Chondrocyte (in vitro differentiated cells): Measurements from ENCODE around the gene ERAP2. TPM values are rescaled to one million over a fixed set of nuclear protein-coding genes. Genes with fewer than 3 reads are reported as not detected.

ENCODE experiments used
- DNase-seq: peaks from one replicate; pipeline ENCODE4 v3.0.0; 2021; ENCODE audit warnings: mixed read lengths, low spot score
- H3K27ac Mint-ChIP-seq: one replicate; pipeline ENCODE4 v1.8.0; 2021; ENCODE audit warnings: mild to moderate bottlenecking, moderate library complexity, mixed read lengths; ENCODE audit not compliant: unreplicated experiment
- H3K27me3 Mint-ChIP-seq: 2 replicates; pipeline ENCODE4 v1.8.0; 2021; ENCODE audit warnings: low read depth, mixed read lengths
- H3K36me3 Mint-ChIP-seq: 2 replicates; pipeline ENCODE4 v1.8.0; 2021; ENCODE audit warnings: low read depth, mixed read lengths
- H3K4me1 Mint-ChIP-seq: 2 replicates; pipeline ENCODE4 v1.8.0; 2021; ENCODE audit warnings: low read depth, mild to moderate bottlenecking, mixed read lengths
- H3K4me3 Mint-ChIP-seq: one replicate; pipeline ENCODE4 v1.8.0; 2021; ENCODE audit warnings: mild to moderate bottlenecking, moderate library complexity, mixed read lengths; ENCODE audit not compliant: unreplicated experiment
- H3K9me3 Mint-ChIP-seq: 2 replicates; pipeline ENCODE4 v1.8.0; 2021; ENCODE audit warnings: low read depth, mixed read lengths
- total RNA-seq: library from RNA; stranded (reverse); gene quantifications from 3 replicates; pipeline ENCODE4 v1.2.1, GENCODE V29; 2021
- TF ChIP-seq, protein P1 (sequence below): fragments of 200-600 bp; sonication (generic); IDR thresholded peaks from 2 replicates; pipeline ENCODE4 v1.5.0; 2021; ENCODE audit warnings: antibody characterized with exemption, mild to moderate bottlenecking, moderate library complexity

ERAP2 gene
- total RNA-seq, 1 donor from 2014 or later: 2.2 TPM

DNA sequence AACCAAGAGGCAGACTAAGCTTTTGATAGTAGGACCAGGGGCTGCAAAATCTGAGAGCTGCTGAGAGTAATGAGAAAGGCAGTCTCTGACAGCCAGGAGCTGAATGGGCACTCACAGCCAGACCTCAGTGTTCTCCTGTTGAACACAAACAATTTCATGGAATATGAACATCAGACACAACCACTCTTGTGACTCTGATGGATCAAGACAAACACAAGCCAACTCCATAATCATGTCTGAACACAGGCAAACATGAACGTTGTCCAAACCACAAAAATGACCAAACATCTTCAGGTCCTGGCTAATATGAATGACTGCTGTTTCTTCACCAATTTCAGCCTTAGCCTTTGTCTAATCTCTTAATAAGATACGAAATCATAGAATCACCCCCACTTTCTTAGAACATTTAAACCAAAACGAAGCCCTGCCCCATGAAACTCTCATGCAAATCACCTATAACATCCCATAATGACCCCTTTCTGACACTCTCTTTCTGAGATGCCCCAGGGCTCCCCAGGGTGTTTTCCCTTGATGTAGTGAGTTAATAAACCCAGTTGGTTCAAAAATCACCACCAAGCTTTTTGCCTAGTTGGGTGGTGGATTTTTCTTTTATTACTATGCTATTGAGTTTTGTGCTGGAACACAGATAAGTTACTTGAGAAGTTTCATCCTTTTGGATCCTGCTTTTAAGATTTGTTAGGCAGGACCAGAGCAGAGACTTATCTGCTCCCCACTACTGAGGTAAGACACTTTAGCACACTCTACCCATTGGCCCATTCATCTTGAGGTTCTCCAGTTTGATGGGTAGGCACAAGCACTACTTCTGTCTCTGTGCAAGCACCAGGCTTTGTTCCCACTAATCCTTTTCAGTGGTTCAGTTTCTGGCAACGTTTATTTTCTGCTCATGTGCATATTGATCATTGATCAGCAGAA, 5.9 kb upstream of the ERAP2 start:
- DNase-seq: no peak
- Mint-ChIP-seq H3K27ac (no peak overlapping the region), H3K9me3 (no peaks in the 10 kb centered on the region), H3K27me3 (no peaks in the 10 kb centered on the region), H3K4me3 (no peak overlapping the region), H3K4me1 (no peaks in the 10 kb centered on the region), H3K36me3 (no peaks in the 10 kb centered on the region)
- TF ChIP-seq, protein P1, sequence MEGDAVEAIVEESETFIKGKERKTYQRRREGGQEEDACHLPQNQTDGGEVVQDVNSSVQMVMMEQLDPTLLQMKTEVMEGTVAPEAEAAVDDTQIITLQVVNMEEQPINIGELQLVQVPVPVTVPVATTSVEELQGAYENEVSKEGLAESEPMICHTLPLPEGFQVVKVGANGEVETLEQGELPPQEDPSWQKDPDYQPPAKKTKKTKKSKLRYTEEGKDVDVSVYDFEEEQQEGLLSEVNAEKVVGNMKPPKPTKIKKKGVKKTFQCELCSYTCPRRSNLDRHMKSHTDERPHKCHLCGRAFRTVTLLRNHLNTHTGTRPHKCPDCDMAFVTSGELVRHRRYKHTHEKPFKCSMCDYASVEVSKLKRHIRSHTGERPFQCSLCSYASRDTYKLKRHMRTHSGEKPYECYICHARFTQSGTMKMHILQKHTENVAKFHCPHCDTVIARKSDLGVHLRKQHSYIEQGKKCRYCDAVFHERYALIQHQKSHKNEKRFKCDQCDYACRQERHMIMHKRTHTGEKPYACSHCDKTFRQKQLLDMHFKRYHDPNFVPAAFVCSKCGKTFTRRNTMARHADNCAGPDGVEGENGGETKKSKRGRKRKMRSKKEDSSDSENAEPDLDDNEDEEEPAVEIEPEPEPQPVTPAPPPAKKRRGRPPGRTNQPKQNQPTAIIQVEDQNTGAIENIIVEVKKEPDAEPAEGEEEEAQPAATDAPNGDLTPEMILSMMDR: no peak

- H3K27me3 Mint-ChIP-seq: no peaks in the 10 kb centered on the region
- no peak overlapping the region for H3K4me3 Mint-ChIP-seq
- TF ChIP-seq, protein P1: no peak
- no peaks in the 10 kb centered on the region for H3K9me3 Mint-ChIP-seq
- no peak for DNase-seq
- peaks cover 5% of the 10 kb centered on the region for H3K4me1 Mint-ChIP-seq
- no peaks in the 10 kb centered on the region for H3K36me3 Mint-ChIP-seq
- no peak overlapping the region for H3K27ac Mint-ChIP-seq
These were observed 5.3 kb upstream of the ERAP2 start for GRCh38 chr5:96871027-96871399.

DNA sequence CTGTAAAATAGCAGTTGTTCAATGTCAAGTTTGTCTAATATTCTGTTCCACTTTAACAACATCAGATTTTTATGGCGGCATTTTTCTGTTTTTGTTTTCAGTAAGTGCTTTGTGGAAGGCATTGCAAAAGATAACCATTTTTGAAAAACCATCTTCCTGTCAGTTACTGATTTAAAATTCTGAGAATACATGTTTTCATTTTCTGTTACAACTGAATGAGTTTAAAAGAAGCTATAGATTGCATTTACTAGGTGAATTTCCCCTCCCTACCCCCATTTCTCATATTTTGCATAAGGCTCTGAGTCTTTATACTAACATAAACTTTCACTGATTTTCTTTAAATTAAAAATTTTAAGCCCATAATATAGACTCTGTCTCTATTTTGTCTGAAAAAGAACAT, 4.6 kb upstream of the ERAP2 start:
- DNase-seq: no peak
- no peaks in the 10 kb centered on the region for H3K9me3 Mint-ChIP-seq
- H3K4me3 Mint-ChIP-seq: no peak overlapping the region
- TF ChIP-seq, protein P1: no peak
- H3K4me1 Mint-ChIP-seq: peaks cover 10% of the 10 kb centered on the region
- H3K27ac Mint-ChIP-seq: no peak overlapping the region
- H3K27me3 Mint-ChIP-seq: no peaks in the 10 kb centered on the region
- no peaks in the 10 kb centered on the region for H3K36me3 Mint-ChIP-seq

- Mint-ChIP-seq H3K27me3 (no peaks in the 10 kb centered on the region), H3K9me3 (no peaks in the 10 kb centered on the region), H3K4me1 (peaks cover 10% of the 10 kb centered on the region), H3K36me3 (no peaks in the 10 kb centered on the region), H3K4me3 (no peak overlapping the region), H3K27ac (no peak overlapping the region)
- TF ChIP-seq, protein P1: no peak
- no peak for DNase-seq
These were observed 2.9 kb upstream of the ERAP2 start for GRCh38 chr5:96873449-96873848.

DNA sequence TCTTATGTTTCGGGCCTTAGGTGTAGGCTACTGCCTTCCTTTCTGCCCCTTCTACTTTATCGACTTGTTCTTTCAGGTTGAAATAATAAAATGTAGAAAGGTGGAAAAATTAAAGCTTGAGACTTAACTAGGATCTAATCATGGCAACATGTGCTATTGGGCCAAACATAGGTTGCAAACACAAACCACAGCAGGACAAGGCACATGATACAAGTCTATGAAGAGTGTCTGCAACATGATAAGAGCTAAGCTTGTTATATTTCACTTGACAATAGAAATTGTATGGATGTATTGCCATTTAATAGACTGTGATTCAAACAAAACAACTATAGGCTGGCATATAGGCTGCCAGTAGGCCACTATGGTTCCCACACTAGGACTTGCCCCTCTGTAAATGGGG, 1.7 kb upstream of the ERAP2 start:
- no peak for DNase-seq
- no peaks in the 10 kb centered on the region for H3K27me3 Mint-ChIP-seq
- H3K4me3 Mint-ChIP-seq: no peak overlapping the region
- H3K9me3 Mint-ChIP-seq: no peaks in the 10 kb centered on the region
- no peaks in the 10 kb centered on the region for H3K36me3 Mint-ChIP-seq
- TF ChIP-seq, protein P1: no peak
- no peak overlapping the region for H3K27ac Mint-ChIP-seq
- peaks cover 10% of the 10 kb centered on the region for H3K4me1 Mint-ChIP-seq
